Astrocyte (in vitro differentiated cells and primary cell): Measurements from ENCODE around the gene ZNF415.

Experiments
- EZH2 ChIP-seq: IDR thresholded peaks from 2 replicates; pipeline ENCODE4 v1.6.1; 2012; ENCODE audit warnings: mild to moderate bottlenecking, low read length, inconsistent platforms; ENCODE audit not compliant: insufficient read depth
- TF ChIP-seq, protein P1 (sequence below): IDR thresholded peaks from 2 replicates; pipeline ENCODE4 v1.5.1; 2011; ENCODE audit warnings: low read depth, mild to moderate bottlenecking, inconsistent platforms, low read length, moderate library complexity; ENCODE audit not compliant: insufficient read depth

DNA sequence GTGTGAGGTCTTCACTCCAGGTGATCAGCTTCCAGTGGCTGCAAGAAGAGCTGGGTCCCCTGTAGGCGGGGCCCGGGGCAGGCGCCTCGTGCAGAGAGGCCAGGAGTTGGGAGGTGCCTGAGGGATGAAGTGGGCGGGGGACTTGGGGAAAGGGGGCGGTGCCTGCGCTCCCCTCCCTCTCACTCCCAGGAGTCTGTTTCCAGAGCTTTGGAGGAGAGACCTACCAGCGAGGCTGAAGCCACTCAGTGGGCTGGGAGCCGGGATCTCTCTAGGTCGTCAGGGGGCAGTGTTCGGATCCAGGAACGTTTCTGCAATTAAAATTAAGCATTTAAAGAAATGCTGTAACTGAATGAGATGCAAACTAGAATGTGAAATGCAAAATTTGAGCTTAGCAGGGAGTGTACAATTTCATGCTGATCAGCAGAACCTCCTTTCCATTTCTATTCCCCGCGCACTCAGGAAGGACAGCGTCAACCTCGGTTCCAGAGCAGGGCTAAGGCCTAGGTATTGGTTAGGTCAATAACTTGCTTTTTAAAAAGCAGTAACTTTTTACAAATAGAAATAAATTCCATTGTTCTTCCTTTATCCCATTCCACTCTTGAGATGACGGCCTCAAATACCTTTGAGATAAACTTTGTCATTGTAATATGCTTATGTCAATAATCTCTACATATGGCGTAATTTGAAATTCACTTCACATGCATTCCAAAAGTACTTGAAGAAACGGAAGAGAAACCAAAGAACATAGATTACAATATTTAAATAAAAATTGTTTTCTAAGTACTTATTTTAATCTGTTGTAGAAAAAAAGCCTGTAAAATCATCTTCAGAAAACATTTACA lies 41.1 kb downstream of the ZNF415 start:
- TF ChIP-seq, protein P1, sequence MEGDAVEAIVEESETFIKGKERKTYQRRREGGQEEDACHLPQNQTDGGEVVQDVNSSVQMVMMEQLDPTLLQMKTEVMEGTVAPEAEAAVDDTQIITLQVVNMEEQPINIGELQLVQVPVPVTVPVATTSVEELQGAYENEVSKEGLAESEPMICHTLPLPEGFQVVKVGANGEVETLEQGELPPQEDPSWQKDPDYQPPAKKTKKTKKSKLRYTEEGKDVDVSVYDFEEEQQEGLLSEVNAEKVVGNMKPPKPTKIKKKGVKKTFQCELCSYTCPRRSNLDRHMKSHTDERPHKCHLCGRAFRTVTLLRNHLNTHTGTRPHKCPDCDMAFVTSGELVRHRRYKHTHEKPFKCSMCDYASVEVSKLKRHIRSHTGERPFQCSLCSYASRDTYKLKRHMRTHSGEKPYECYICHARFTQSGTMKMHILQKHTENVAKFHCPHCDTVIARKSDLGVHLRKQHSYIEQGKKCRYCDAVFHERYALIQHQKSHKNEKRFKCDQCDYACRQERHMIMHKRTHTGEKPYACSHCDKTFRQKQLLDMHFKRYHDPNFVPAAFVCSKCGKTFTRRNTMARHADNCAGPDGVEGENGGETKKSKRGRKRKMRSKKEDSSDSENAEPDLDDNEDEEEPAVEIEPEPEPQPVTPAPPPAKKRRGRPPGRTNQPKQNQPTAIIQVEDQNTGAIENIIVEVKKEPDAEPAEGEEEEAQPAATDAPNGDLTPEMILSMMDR = no peak
- TF ChIP-seq EZH2 = no peak
